GM21390 (cell line): ENCODE data around the gene SCAMP5.

Experiments
- ATAC-seq: cut with Tn5 transposase; IDR thresholded peaks from one replicate; pipeline ENCODE4 v1.9.1; 2021; ENCODE audit not compliant: unreplicated experiment

Gene SCAMP5

GRCh38 chr15:75044258-75044878 lies 49.0 kb downstream of the SCAMP5 start:
- no peak for ATAC-seq

GRCh38 chr15:75045332-75046015 lies 50.1 kb downstream of the SCAMP5 start:
- no peak for ATAC-seq

GRCh38 chr15:75048394-75048793 lies 53.0 kb downstream of the SCAMP5 start:
- no peak for ATAC-seq

GRCh38 chr15:75049392-75049791 lies 54.0 kb downstream of the SCAMP5 start:
- ATAC-seq: no peak

- no peak for ATAC-seq
Measured at GRCh38 chr15:75050283-75050682, 54.9 kb downstream of the SCAMP5 start.

GRCh38 chr15:75051191-75051608 lies 55.8 kb downstream of the SCAMP5 start:
- ATAC-seq: no peak

GRCh38 chr15:75051711-75052110 lies 56.3 kb downstream of the SCAMP5 start:
- no peak for ATAC-seq

GRCh38 chr15:75052972-75053747 lies 57.8 kb downstream of the SCAMP5 start:
- ATAC-seq: no peak

- no peak for ATAC-seq
Measured at GRCh38 chr15:75053748-75054125, 58.4 kb downstream of the SCAMP5 start.

- ATAC-seq: no peak
Measured at GRCh38 chr15:75054172-75054897, 59.0 kb downstream of the SCAMP5 start.

GRCh38 chr15:75056036-75056435 lies 60.7 kb downstream of the SCAMP5 start:
- ATAC-seq: no peak

GRCh38 chr15:75058127-75058905 lies 63.0 kb downstream of the SCAMP5 start:
- ATAC-seq: no peak

- ATAC-seq: no peak
Measured at GRCh38 chr15:75059607-75060006, 64.2 kb downstream of the SCAMP5 start.

GRCh38 chr15:75061272-75061671 lies 65.9 kb downstream of the SCAMP5 start:
- ATAC-seq: no peak

GRCh38 chr15:75062706-75063105 lies 67.3 kb downstream of the SCAMP5 start:
- ATAC-seq: no peak

- no peak for ATAC-seq
Measured at GRCh38 chr15:75063338-75063737, 68.0 kb downstream of the SCAMP5 start.

- no peak for ATAC-seq
Measured at GRCh38 chr15:75063889-75064288, 68.5 kb downstream of the SCAMP5 start.

- ATAC-seq: no peak
Measured at GRCh38 chr15:75064846-75065245, 69.5 kb downstream of the SCAMP5 start.

- ATAC-seq: no peak
Measured at GRCh38 chr15:75065467-75065850, 70.1 kb downstream of the SCAMP5 start.

GRCh38 chr15:75065851-75066509 lies 70.6 kb downstream of the SCAMP5 start:
- no peak for ATAC-seq
